Measurements from ENCODE around the gene NSMCE1.

- TF ChIP-seq CTCF (IDR thresholded peaks at IDR 0.05) (no peak), EZH2 (IDR thresholded peaks at IDR 0.05; ENCODE audit: borderline replicate concordance, insufficient read depth, low read depth, low read length, poor library complexity, severe bottlenecking) (no peak)
Observed at GRCh38 chr16:27223701-27224100, 44.9 kb downstream of the NSMCE1 start.

All from B cell (primary cell).